Natural killer cell (primary cell): Measurements from ENCODE around the gene ATL2. TPM values are rescaled to one million over a fixed set of nuclear protein-coding genes. Genes with fewer than 3 reads are reported as not detected.

Source experiments
- ATAC-seq, 3 donors: fragments of 150-1000 bp in 2 of 3; fragments of 200-7000 bp in 1 of 3; cut with Tn5 transposase; 1 replicate in 1 of 3; 2 replicates in 2 of 3; pipeline ENCODE4 v1.10.0; 2021; ENCODE audit warnings: mild to moderate bottlenecking in 2 of 3, moderate library complexity in 2 of 3
- DNase-seq, 2 donors: peaks; one replicate each; pipeline versions ENCODE4 v3.0.0 to v3.0.0-alpha.2; 2013 to 2021; ENCODE audit warnings: mixed read lengths in 1 of 2
- H3K27ac ChIP-seq: one replicate; pipeline ENCODE4 v1.5.1; 2013; ENCODE audit warnings: mild to moderate bottlenecking, low read length
- H3K27me3 ChIP-seq: one replicate; pipeline ENCODE4 v1.6.1; 2013; ENCODE audit warnings: low read length; ENCODE audit not compliant: control insufficient read depth, insufficient read depth
- H3K36me3 ChIP-seq: one replicate; pipeline ENCODE4 v1.6.1; 2013; ENCODE audit warnings: low read length; ENCODE audit not compliant: control insufficient read depth, insufficient read depth
- H3K4me1 ChIP-seq: one replicate; pipeline ENCODE4 v1.6.1; 2013; ENCODE audit warnings: low read length; ENCODE audit not compliant: control insufficient read depth, insufficient read depth
- H3K4me3 ChIP-seq: one replicate; pipeline ENCODE4 v1.5.1; 2013; ENCODE audit warnings: low read length
- H3K9me3 ChIP-seq: one replicate; pipeline ENCODE4 v1.6.1; 2013; ENCODE audit warnings: low read length; ENCODE audit not compliant: control insufficient read depth, insufficient read depth
- H3K27ac Mint-ChIP-seq, 2 donors: one replicate each; pipeline ENCODE4 v1.8.0; 2022; ENCODE audit warnings: mild to moderate bottlenecking in 2 of 2, mixed read lengths in 2 of 2, moderate library complexity in 1 of 2
- H3K27me3 Mint-ChIP-seq, 2 donors: one replicate each; pipeline ENCODE4 v1.8.0; 2022; ENCODE audit warnings: low read depth in 2 of 2, mixed read lengths in 2 of 2
- H3K36me3 Mint-ChIP-seq: one replicate; pipeline ENCODE4 v1.8.0; 2022; ENCODE audit warnings: mixed read lengths
- H3K4me1 Mint-ChIP-seq, 2 donors: one replicate each; pipeline ENCODE4 v1.8.0; 2022; ENCODE audit warnings: mixed read lengths in 2 of 2
- H3K4me3 Mint-ChIP-seq: one replicate; pipeline ENCODE4 v1.8.0; 2022; ENCODE audit warnings: mild to moderate bottlenecking, moderate library complexity, mixed read lengths
- H3K9me3 Mint-ChIP-seq, 2 donors: one replicate each; pipeline ENCODE4 v1.8.0; 2022; ENCODE audit warnings: mixed read lengths in 2 of 2
- WGBS: methylation state at CpG from one replicate; pipeline ENCODE4 v1.1.7; 2013; ENCODE audit warnings: missing lambda C conversion rate; ENCODE audit not compliant: insufficient coverage; 5-methylcytosine and 5-hydroxymethylcytosine counted together
- intact Hi-C: fragments of 100-400 bp; cut with micrococcal nuclease; formaldehyde crosslinking; loops from one replicate; pipeline ENCODE4 v1.14.2; 2022
- total RNA-seq, 4 donors: library from RNA; stranded (reverse); fragments of 120-200 nt in 1 of 4; gene quantifications; one replicate each; pipeline versions ENCODE4 v1.2.3 to v1.2.4, GENCODE V29; 2013 to 2022
- TF ChIP-seq, protein P1 (sequence below): fragments of 200-600 bp; IDR thresholded peaks from one replicate; pipeline ENCODE4 v1.8.0; 2022; ENCODE audit warnings: antibody characterized with exemption

Gene ATL2
- total RNA-seq, 3 donors from 2014 or later (not counting 1 experiment from before 2014, with no cell fraction given) = 48.3 to 51.8 (median 51.5) TPM

- Mint-ChIP-seq H3K4me1 (peaks cover 12 to 21% of the 10 kb centered on the region in 2 donors), H3K27me3 (no peaks in the 10 kb centered on the region), H3K9me3 (no peaks in the 10 kb centered on the region), H3K4me3 (no peak overlapping the region), H3K36me3 (peaks cover 21% of the 10 kb centered on the region), H3K27ac (no peak overlapping the region)
- no peak overlapping the region for H3K4me3 ChIP-seq
- peaks cover 43% of the 10 kb centered on the region for H3K36me3 ChIP-seq
- no peak for DNase-seq
- H3K27me3 ChIP-seq = no peaks in the 10 kb centered on the region
- no peak overlapping the region for H3K27ac ChIP-seq
- ATAC-seq = no peak
- intact Hi-C loops = no loop called here
- TF ChIP-seq, protein P1, sequence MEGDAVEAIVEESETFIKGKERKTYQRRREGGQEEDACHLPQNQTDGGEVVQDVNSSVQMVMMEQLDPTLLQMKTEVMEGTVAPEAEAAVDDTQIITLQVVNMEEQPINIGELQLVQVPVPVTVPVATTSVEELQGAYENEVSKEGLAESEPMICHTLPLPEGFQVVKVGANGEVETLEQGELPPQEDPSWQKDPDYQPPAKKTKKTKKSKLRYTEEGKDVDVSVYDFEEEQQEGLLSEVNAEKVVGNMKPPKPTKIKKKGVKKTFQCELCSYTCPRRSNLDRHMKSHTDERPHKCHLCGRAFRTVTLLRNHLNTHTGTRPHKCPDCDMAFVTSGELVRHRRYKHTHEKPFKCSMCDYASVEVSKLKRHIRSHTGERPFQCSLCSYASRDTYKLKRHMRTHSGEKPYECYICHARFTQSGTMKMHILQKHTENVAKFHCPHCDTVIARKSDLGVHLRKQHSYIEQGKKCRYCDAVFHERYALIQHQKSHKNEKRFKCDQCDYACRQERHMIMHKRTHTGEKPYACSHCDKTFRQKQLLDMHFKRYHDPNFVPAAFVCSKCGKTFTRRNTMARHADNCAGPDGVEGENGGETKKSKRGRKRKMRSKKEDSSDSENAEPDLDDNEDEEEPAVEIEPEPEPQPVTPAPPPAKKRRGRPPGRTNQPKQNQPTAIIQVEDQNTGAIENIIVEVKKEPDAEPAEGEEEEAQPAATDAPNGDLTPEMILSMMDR = no peak
- no CpG with 5 or more reads among the region's 1 CpG for WGBS
- H3K9me3 ChIP-seq = no peaks in the 10 kb centered on the region
- no peaks in the 10 kb centered on the region for H3K4me1 ChIP-seq
These were observed 68.3 kb downstream of the ATL2 start for GRCh38 chr2:38308821-38309220.

GRCh38 chr2:38301969-38302702, 74.9 kb downstream of the ATL2 start:
- Histone ChIP-seq H3K27me3 (no peaks in the 10 kb centered on the region), H3K4me3 (no peak overlapping the region), H3K9me3 (no peaks in the 10 kb centered on the region), H3K4me1 (peaks cover 5% of the 10 kb centered on the region), H3K36me3 (peaks cover 36% of the 10 kb centered on the region), H3K27ac (no peak overlapping the region)
- WGBS = 96% methylated on average over 3 of the region's 3 CpGs
- no peaks in the 10 kb centered on the region for H3K9me3 Mint-ChIP-seq
- TF ChIP-seq, protein P1 = no peak
- H3K4me1 Mint-ChIP-seq = peaks cover 20 to 21% of the 10 kb centered on the region in 2 donors
- DNase-seq = no peak
- no peak for ATAC-seq
- H3K27ac Mint-ChIP-seq = no peak overlapping the region
- no peak overlapping the region for H3K4me3 Mint-ChIP-seq
- H3K27me3 Mint-ChIP-seq = no peaks in the 10 kb centered on the region
- H3K36me3 Mint-ChIP-seq = peaks cover 16% of the 10 kb centered on the region
- intact Hi-C loops = no loop called here

GRCh38 chr2:38301340-38301968, 75.6 kb downstream of the ATL2 start:
- peaks cover 5% of the 10 kb centered on the region for H3K4me1 ChIP-seq
- Mint-ChIP-seq H3K27ac (no peak overlapping the region), H3K36me3 (peaks cover 19% of the 10 kb centered on the region), H3K27me3 (no peaks in the 10 kb centered on the region), H3K4me3 (no peak overlapping the region), H3K4me1 (peaks cover 18 to 20% of the 10 kb centered on the region in 2 donors), H3K9me3 (no peaks in the 10 kb centered on the region)
- 92% methylated on average over 2 of the region's 3 CpGs for WGBS
- peaks cover 40% of the 10 kb centered on the region for H3K36me3 ChIP-seq
- TF ChIP-seq, protein P1 = no peak
- ATAC-seq = no peak
- intact Hi-C loops = no loop called here
- H3K4me3 ChIP-seq = no peak overlapping the region
- no peaks in the 10 kb centered on the region for H3K27me3 ChIP-seq
- no peaks in the 10 kb centered on the region for H3K9me3 ChIP-seq
- peak in 1 of 2 donors; percentile 15 for DNase-seq
- H3K27ac ChIP-seq = no peak overlapping the region
